Panc1 (cell line): ENCODE results near the gene ZNF662. TPM values are rescaled to one million over a fixed set of nuclear protein-coding genes. Genes with fewer than 3 reads are reported as not detected.

Experiments used
- ATAC-seq: fragments of 200-7000 bp; cut with Tn5 transposase; 2 replicates; pipeline ENCODE4 v1.9.1; 2020; ENCODE audit warnings: mild to moderate bottlenecking, moderate library complexity
- BruUV-seq: library from RNA; stranded (reverse); fragments of 400-500 nt; replicated peaks from 2 replicates; lab custom pipeline; 2021; lab: Mats Ljungman, UMichigan
- CTCF ChIA-PET: fragments of 300-600 bp; sonication (Branson Sonifier 250); formaldehyde crosslinking; loops from one replicate; lab custom pipeline; 2022; ENCODE audit warnings: antibody characterized with exemption; lab: Charles Lee
- POLR2A ChIA-PET: fragments of 300-600 bp; sonication (Branson Sonifier 250); formaldehyde crosslinking; loops from one replicate; lab custom pipeline; 2022; ENCODE audit warnings: antibody characterized with exemption; lab: Charles Lee
- DNase-seq: peaks from one replicate; pipeline ENCODE4 v3.0.0-alpha.2; 2010; ENCODE audit warnings: low read depth, low spot score
- H3K27ac ChIP-seq: 2 replicates; pipeline ENCODE4 v1.5.1; 2011; ENCODE audit warnings: mild to moderate bottlenecking, low read length, inconsistent platforms
- H3K27me3 ChIP-seq: fragments of 200-500 bp; sonication (Bioruptor generic); 2 replicates; pipeline ENCODE4 v1.6.0; 2014; ENCODE audit warnings: low read length, inconsistent platforms; ENCODE audit not compliant: control insufficient read depth, insufficient read depth
- H3K36me3 ChIP-seq: fragments of 200-500 bp; sonication (Bioruptor generic); 2 replicates; pipeline ENCODE4 v1.5.1; 2014; ENCODE audit warnings: inconsistent platforms, mild to moderate bottlenecking, low read length, moderate library complexity; ENCODE audit not compliant: control insufficient read depth, insufficient read depth
- H3K4me1 ChIP-seq: 2 replicates; pipeline ENCODE4 v1.5.1; 2011; ENCODE audit warnings: inconsistent platforms, mild to moderate bottlenecking, low read length, moderate library complexity; ENCODE audit not compliant: control insufficient read depth, insufficient read depth
- H3K4me3 ChIP-seq, 2 experiments: 2 replicates each; pipeline ENCODE4 v1.5.1; 2011 to 2012; ENCODE audit warnings: low read depth in 2 of 2, low read length in 2 of 2, mild to moderate bottlenecking in 2 of 2, inconsistent platforms in 1 of 2, moderate library complexity in 1 of 2
- H3K9me3 ChIP-seq: fragments of 200-500 bp; sonication (Bioruptor generic); 2 replicates; pipeline ENCODE4 v1.5.1; 2014; ENCODE audit warnings: low read depth, mild to moderate bottlenecking, inconsistent platforms, low read length, moderate library complexity; ENCODE audit not compliant: control insufficient read depth, insufficient read depth
- CTCF ChIP-seq: fragments of 450-650 bp; IDR thresholded peaks from 2 replicates; pipeline ENCODE4 v1.5.1; 2017; ENCODE audit warnings: mild to moderate bottlenecking
- POLR2AphosphoS5 ChIP-seq: IDR thresholded peaks from 2 replicates; pipeline ENCODE4 v1.6.1; 2012; ENCODE audit warnings: mild to moderate bottlenecking, low read depth, low read length, moderate library complexity
- REST ChIP-seq, 2 experiments: IDR thresholded peaks; 2 replicates each; pipeline ENCODE4 v1.6.1; 2011 to 2012; ENCODE audit warnings: low read depth in 2 of 2, control low read depth in 1 of 2, low read length in 1 of 2, mild to moderate bottlenecking in 1 of 2, moderate library complexity in 1 of 2; ENCODE audit not compliant: insufficient read depth in 1 of 2
- SIN3A ChIP-seq: IDR thresholded peaks from 2 replicates; pipeline ENCODE4 v1.6.1; 2012; ENCODE audit warnings: low read depth, mild to moderate bottlenecking, low read length, moderate library complexity, borderline replicate concordance; ENCODE audit not compliant: insufficient read depth
- TCF7L2 ChIP-seq: IDR thresholded peaks from 2 replicates; pipeline ENCODE4 v1.6.1; 2011; ENCODE audit warnings: mild to moderate bottlenecking, low read depth, low read length, inconsistent platforms
- in situ Hi-C: cut with HindIII; loops from 2 replicates; pipeline ENCODE4 v1.10.0; 2016; ENCODE audit warnings: low sequenced_read_pairs, low pct_unique_long_range_greater_than_20kb
- intact Hi-C: fragments of 100-400 bp; cut with micrococcal nuclease; formaldehyde crosslinking; loops from one replicate; pipeline ENCODE4 v1.10.0; 2022; ENCODE audit not compliant: unreplicated experiment
- total RNA-seq: library from RNA; stranded (reverse); gene quantifications from one replicate; pipeline ENCODE4 v1.2.1, GENCODE V29; 2021; ENCODE audit not compliant: unreplicated experiment

Gene ZNF662
- total RNA-seq, 1 experiment from 2014 or later: not detected

- H3K27ac ChIP-seq: no peak overlapping the region
- no peaks in the 10 kb centered on the region for H3K4me1 ChIP-seq
- no TSS peak for BruUV-seq
- in situ Hi-C loops: no loop called here
- no peak for DNase-seq
- POLR2A ChIA-PET: no interaction called here
- TF ChIP-seq CTCF: no peak
- no peak for TF ChIP-seq REST (IDR thresholded peaks at IDR 0.05; ENCODE audit: insufficient read depth in 1 of 2, low read depth in 2 of 2, low read length in 1 of 2)
- TF ChIP-seq TCF7L2: no peak
- no peak for TF ChIP-seq POLR2AphosphoS5
- TF ChIP-seq SIN3A: no peak
- intact Hi-C loops: no loop called here
- CTCF ChIA-PET: no interaction called here
- H3K36me3 ChIP-seq: no peaks in the 10 kb centered on the region
- ATAC-seq: no peak
- peaks cover 9% of the 10 kb centered on the region; the same call in 1 of the 2 replicates for H3K9me3 ChIP-seq
- no peaks in the 10 kb centered on the region for H3K27me3 ChIP-seq
- H3K4me3 ChIP-seq: no peak overlapping the region
Observed at GRCh38 chr3:42911551-42911950, 5.6 kb downstream of the ZNF662 start.

GRCh38 chr3:42914771-42915515 is 9.0 kb downstream of the ZNF662 start:
- no peak for TF ChIP-seq TCF7L2
- TF ChIP-seq CTCF: no peak
- TF ChIP-seq SIN3A: no peak
- TF ChIP-seq REST (IDR thresholded peaks at IDR 0.05; ENCODE audit: insufficient read depth in 1 of 2, low read depth in 2 of 2, low read length in 1 of 2): no peak
- TF ChIP-seq POLR2AphosphoS5: no peak
- intact Hi-C loops: no loop called here
- no TSS peak for BruUV-seq
- H3K36me3 ChIP-seq: no peaks in the 10 kb centered on the region
- H3K4me3 ChIP-seq: no peak overlapping the region
- no peak for DNase-seq
- peaks cover 9% of the 10 kb centered on the region; the same call in 1 of the 2 replicates for H3K9me3 ChIP-seq
- H3K27me3 ChIP-seq: no peaks in the 10 kb centered on the region
- in situ Hi-C loops: no loop called here
- H3K4me1 ChIP-seq: no peaks in the 10 kb centered on the region
- ChIA-PET CTCF (no interaction called here), POLR2A (no interaction called here)
- no peak for ATAC-seq
- H3K27ac ChIP-seq: no peak overlapping the region
